ENCODE results near the gene SEMA6C.
"Not testable (repeated sequence)": the region's sequence is repeated elsewhere in the genome, so short reads cannot be mapped to it uniquely, and the experiment has no call there.

SEMA6C gene

GRCh38 chr1:151146412-151147131, at the start of gene SEMA6C:
SEMA6C (minus strand) TSS chr1:151146631; CDS start chr1:151142621, 4,010 bp downstream.
- H3K4me1 Mint-ChIP-seq, result peaks cover 40% of the 10 kb centered on the region
- no peak for TF ChIP-seq CTCF (IDR thresholded peaks at IDR 0.05; ENCODE audit: unreplicated experiment in 3 of 3)
- H3K4me3 Mint-ChIP-seq, result peak within 1 kb of the TSS; percentile 87 to 89 (median 88)
- H3K36me3 Mint-ChIP-seq (ENCODE audit: low read depth), result no peaks in the 10 kb centered on the region
- H3K27ac Mint-ChIP-seq, result peak within 1 kb of the TSS; percentile 33 to 88 (median 85)
- H3K27me3 Mint-ChIP-seq (ENCODE audit: low read depth), result no peaks in the 10 kb centered on the region
- no peaks in the 10 kb centered on the region for H3K9me3 Mint-ChIP-seq

GRCh38 chr1:151194894-151195594, 48.6 kb upstream of the SEMA6C start:
- Mint-ChIP-seq H3K4me1 (peaks cover 27% of the 10 kb centered on the region), H3K27me3 (ENCODE audit: low read depth) (peaks cover 11% of the 10 kb centered on the region)
- not testable (repeated sequence) for H3K36me3 Mint-ChIP-seq (ENCODE audit: low read depth); H3K27ac Mint-ChIP-seq; H3K9me3 Mint-ChIP-seq; H3K4me3 Mint-ChIP-seq

- H3K36me3 Mint-ChIP-seq (ENCODE audit: low read depth), result no peaks in the 10 kb centered on the region
- H3K9me3 Mint-ChIP-seq, result no peaks in the 10 kb centered on the region
- peaks cover 11% of the 10 kb centered on the region for H3K27me3 Mint-ChIP-seq (ENCODE audit: low read depth)
- no peak overlapping the region for H3K27ac Mint-ChIP-seq
- peaks cover 19% of the 10 kb centered on the region for H3K4me1 Mint-ChIP-seq
- no peak for TF ChIP-seq CTCF (IDR thresholded peaks at IDR 0.05; ENCODE audit: unreplicated experiment in 3 of 3)
- H3K4me3 Mint-ChIP-seq, result peak overlapping the region in 2 of 3 experiments; percentile 20 to 38
These were observed 47.4 kb upstream of the SEMA6C start for GRCh38 chr1:151193856-151194255.

GRCh38 chr1:151193304-151193703, 46.9 kb upstream of the SEMA6C start:
- H3K36me3 Mint-ChIP-seq (ENCODE audit: low read depth), result no peaks in the 10 kb centered on the region
- H3K4me3 Mint-ChIP-seq, result no peak overlapping the region
- H3K27ac Mint-ChIP-seq, result no peak overlapping the region
- TF ChIP-seq CTCF (IDR thresholded peaks at IDR 0.05; ENCODE audit: unreplicated experiment in 3 of 3), result no peak
- peaks cover 21% of the 10 kb centered on the region for H3K4me1 Mint-ChIP-seq
- H3K9me3 Mint-ChIP-seq, result no peaks in the 10 kb centered on the region
- peaks cover 8% of the 10 kb centered on the region for H3K27me3 Mint-ChIP-seq (ENCODE audit: low read depth)

- Mint-ChIP-seq H3K27me3 (ENCODE audit: low read depth) (peaks cover 7% of the 10 kb centered on the region), H3K9me3 (no peaks in the 10 kb centered on the region)
These were observed 45.6 kb upstream of the SEMA6C start for GRCh38 chr1:151192047-151192446.

More at GRCh38 chr1:151192047-151192446, 45.6 kb upstream of the SEMA6C start:
- peaks cover 2% of the 10 kb centered on the region for H3K36me3 Mint-ChIP-seq (ENCODE audit: low read depth)
- H3K4me3 Mint-ChIP-seq, result peak overlapping the region in 2 of 3 experiments; percentile 43 to 45
- no peak for TF ChIP-seq CTCF (IDR thresholded peaks at IDR 0.05; ENCODE audit: unreplicated experiment in 3 of 3)
- H3K4me1 Mint-ChIP-seq, result peaks cover 22% of the 10 kb centered on the region
- no peak overlapping the region for H3K27ac Mint-ChIP-seq

All from nephron (organoid).